Activated T-cell treated with anti-CD3 and anti-CD28 coated beads for 1 hour (primary cell): ENCODE data around the gene ARHGEF26.

ENCODE experiments used
- DNase-seq: peaks from one replicate; pipeline ENCODE4 v3.0.0-alpha.2; 2020; ENCODE audit warnings: low read depth

The ARHGEF26 gene

DNA sequence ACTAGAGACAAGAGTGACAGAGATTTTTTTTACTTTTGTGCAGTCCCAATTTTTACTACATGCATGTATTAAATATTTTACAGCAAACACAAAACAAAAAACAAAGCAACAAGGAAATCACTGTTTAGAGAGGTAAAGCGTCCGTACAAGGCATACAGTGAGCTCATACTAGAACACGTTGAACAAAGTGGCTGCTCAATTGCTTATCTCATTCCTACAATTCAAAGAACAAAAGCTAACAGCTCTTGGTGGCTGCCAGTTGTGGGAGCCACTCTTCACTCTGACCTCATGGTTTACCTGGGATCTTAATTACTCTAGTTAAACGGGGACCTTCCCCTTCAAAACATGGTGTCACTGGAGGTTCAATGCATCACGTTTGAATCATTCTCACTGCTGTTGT lies 7.6 kb upstream of the ARHGEF26 start:
- DNase-seq, result no peak

- DNase-seq, result no peak
Measured at GRCh38 chr3:154115332-154115731, 5.9 kb upstream of the ARHGEF26 start.

DNA sequence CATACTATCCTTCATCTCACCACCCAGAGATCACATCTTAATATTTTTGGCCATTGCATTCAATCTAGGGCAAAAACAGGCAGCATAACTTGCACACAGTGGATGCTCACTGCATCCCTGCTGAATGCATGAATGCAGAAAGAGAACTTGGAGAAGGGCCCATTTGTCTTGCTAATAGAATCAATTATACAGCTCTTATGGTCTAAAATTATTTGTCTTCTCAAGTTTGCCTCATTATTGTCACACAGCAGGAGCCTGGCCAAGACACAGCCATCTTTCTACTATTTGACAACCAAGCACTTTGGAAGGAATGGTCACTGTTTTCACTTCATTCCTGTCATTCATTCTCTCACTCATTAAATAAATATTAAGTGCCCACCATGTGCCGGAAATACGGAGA lies 1.2 kb upstream of the ARHGEF26 start:
- no peak for DNase-seq

- no peak for DNase-seq
Measured at GRCh38 chr3:154121701-154122551, 736 bp downstream of the ARHGEF26 start.

DNA sequence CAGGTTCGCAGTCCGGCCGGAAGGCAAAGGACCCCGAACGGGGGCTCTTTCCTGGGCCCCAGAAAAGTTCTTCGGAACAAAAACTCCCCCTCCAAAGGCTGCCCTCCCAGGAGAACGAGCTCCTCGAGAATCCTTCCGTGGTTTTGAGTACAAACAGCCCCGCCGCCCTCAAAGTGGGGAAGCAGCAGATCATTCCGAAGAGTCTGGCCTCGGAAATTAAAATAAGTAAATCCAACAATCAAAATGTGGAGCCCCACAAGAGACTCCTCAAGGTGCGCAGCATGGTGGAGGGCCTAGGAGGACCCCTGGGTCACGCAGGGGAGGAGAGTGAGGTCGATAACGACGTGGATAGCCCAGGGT lies 1.3 kb downstream of the ARHGEF26 start:
- DNase-seq, result no peak

GRCh38 chr3:154122912-154123559 lies 1.8 kb downstream of the ARHGEF26 start:
- DNase-seq, result no peak

DNA sequence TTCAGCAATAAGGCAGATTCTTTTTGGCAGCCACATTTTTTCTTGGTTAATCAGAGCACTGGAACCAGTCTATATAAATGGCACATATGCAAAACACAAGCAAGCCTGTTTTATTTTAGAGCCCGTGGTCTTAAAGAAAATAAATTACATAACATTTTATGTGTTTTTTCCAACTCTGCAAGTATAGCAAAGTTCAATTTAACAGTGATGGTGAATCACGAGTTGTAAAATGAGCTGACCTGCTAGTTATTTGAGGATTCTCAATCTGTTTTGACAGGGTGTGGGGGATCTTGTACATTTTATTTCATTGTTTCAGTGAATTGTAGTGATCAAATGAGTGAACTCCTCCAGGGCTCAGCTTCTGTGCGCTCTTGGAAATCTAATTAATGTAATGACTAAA lies 2.7 kb downstream of the ARHGEF26 start:
- DNase-seq, result no peak

- DNase-seq, result no peak
Measured at GRCh38 chr3:154125378-154126030, 4.3 kb downstream of the ARHGEF26 start.

DNA sequence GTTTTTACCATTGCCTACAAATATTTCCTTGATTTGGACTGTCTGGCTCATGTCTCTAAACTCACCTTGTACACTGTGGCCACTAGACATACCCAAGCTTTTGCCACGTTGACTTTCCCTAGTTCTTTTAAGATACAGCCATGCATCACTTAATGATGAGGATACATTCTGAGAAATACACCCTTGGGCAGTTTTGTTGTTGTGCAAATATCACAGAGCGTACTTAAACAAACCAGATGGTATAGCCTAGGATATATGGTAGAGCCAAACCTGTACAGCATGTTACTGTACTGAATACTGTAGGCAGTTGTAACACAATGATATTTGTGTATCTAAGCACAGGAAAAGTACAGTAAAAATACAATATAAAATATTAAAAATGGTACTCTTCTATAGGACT lies 5.5 kb downstream of the ARHGEF26 start:
- no peak for DNase-seq

- DNase-seq, result no peak
Measured at GRCh38 chr3:154129625-154130024, 8.4 kb downstream of the ARHGEF26 start.

DNA sequence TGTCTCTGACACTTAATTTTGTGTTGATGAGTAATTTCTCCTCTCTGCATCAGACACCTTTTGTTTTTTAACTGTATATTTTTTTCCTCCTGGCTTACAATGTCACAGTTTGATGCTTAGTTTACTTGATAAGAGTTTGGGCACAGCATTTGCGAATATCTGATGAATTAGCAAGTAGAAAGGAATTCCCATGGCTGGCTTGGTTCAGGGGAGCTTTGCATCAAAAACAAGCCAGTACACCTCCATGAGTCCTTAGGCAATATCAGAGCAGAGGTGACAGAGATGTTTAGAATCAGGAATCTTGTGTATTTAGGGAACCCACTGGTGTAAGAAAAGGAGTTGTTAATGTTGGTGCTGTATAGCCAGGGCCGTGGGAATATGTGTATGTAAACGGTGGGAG lies 9.3 kb downstream of the ARHGEF26 start:
- no peak for DNase-seq

DNA sequence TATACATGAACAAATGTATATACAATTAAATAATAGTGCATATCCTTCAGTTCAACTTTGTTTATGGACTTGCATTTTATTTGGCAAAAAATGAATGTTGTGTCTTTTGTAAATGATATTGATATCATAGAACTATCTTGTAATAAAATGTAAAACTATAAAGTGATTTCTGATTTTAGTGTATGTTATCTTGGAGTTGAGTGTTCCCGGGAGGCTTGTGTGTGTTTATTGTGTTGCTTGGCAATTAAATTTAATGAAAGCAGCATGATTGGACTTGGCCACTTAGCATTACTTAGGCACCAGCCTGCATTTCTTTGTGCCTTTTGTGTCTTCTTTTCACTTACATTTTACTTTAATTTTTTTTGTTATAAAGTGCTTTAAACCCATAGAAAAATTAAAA lies 10.6 kb downstream of the ARHGEF26 start:
- no peak for DNase-seq

DNA sequence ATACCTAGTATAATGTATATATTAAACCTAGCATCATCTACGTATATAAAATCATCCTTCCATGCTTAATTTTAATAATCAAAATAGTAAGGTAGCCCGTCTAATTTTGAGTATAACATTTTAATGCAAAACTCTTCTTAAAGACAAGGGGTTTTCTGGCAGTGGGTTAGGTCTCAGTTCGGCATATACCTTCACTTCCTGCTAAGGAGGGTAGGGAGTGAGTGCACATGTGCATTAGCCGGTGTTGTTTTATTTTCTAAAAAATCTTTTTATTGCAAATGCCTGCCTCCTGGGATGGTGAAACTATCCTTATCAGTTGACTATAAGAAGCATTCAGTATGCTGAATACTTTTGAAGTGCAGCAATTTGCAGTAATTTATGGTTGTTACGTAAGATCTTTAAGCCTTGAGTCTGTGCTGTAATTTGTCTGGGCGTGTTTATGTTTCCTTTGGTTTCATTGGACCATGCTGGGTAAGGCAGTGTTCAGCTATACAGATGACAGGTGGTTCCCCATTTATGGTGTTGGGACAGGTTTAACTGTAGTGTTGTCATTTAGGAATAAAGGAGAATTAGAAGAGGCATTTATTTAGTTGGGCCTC lies 11.7 kb downstream of the ARHGEF26 start:
- DNase-seq, result no peak

- no peak for DNase-seq
Measured at GRCh38 chr3:154135511-154136173, 14.5 kb downstream of the ARHGEF26 start.

- no peak for DNase-seq
Measured at GRCh38 chr3:154137036-154137435, 15.8 kb downstream of the ARHGEF26 start.

DNA sequence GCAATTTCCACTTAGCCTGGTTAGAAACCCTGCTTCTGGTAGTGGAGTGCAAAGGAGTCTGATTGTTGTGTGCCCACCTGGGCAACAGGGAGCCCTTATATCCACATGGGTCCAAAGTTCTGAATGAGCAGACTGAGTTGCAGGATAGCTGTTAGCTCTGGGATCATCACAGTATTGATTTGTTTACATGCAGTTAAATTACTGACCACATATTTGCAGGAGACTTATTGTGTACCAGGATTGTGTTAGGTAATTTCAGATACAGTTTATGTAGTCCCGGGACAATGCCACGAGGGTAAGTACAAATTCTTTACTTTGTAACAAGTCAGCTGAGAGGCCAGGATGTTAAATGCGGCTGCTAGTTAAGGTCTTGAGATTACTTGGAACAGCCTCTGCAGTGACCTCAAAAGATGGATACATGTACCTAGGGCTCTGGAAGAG lies 18.8 kb downstream of the ARHGEF26 start:
- no peak for DNase-seq

DNA sequence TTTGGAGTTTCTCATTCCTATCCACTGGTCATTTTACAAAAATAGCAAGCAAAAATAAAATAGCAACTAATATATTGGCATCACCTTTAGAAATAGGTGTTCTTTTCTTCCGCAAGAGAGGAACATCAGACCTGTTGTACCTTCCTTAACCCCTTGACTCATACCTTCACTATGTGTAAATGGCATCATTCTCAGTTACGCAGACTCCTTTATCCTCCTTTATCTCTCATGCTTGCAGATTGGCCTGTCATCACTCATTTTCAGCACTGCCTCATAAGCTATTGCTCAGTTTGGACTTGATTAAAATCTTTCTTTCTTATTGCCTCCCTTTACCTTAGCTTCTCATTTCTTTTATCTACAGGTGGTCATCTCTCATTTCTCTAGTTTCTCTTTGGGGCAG lies 21.4 kb downstream of the ARHGEF26 start:
- DNase-seq, result no peak

- DNase-seq, result no peak
Measured at GRCh38 chr3:154143873-154144272, 22.7 kb downstream of the ARHGEF26 start.

GRCh38 chr3:154144825-154145465 lies 23.8 kb downstream of the ARHGEF26 start:
- no peak for DNase-seq

- no peak for DNase-seq
Measured at GRCh38 chr3:154148541-154148940, 27.4 kb downstream of the ARHGEF26 start.

- no peak for DNase-seq
Measured at GRCh38 chr3:154149286-154149685, 28.1 kb downstream of the ARHGEF26 start.

DNA sequence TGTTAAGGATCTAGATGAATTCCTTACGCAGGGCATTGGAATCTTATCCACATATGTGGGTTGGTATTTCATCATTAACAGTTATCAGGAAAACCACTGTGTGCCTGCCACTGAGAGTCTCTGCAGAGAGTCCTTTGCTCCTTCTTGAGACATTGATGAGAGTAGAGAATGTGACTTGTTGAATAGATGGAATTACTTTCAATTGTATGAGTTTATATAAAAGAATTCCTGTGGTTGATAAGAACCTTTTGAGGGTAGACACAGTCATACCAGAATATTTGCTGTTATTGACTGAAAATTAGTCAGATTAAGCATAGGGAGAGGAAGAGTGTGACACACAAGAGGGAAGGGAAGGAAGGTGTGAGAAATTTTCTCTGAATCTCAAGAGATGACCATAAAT lies 30.8 kb downstream of the ARHGEF26 start:
- DNase-seq, result no peak
